Measurements from ENCODE around the gene SCRN3. TPM values are rescaled to one million over a fixed set of nuclear protein-coding genes. Genes with fewer than 3 reads are reported as not detected.

SCRN3 gene
- total RNA-seq, 1 donor from 2014 or later, result 31.0 TPM

- H4K20me1 ChIP-seq (ENCODE audit: low read depth), result no peaks in the 10 kb centered on the region
- H3K9ac ChIP-seq, result no peak overlapping the region
- H3K9me3 Mint-ChIP-seq, result no peaks in the 10 kb centered on the region
- no peaks in the 10 kb centered on the region for H3K79me2 ChIP-seq (ENCODE audit: low read depth)
- no peaks in the 10 kb centered on the region for H3K27me3 Mint-ChIP-seq (ENCODE audit: insufficient read depth, low read depth)
- DNase-seq (ENCODE audit: low spot score), result no peak
- no peak overlapping the region for H3K4me2 ChIP-seq
- TF ChIP-seq CTCF (IDR thresholded peaks at IDR 0.05) (no peak), EZH2 (IDR thresholded peaks at IDR 0.05) (no peak), EZH2phosphoT487 (IDR thresholded peaks at IDR 0.05) (no peak)
- no peak overlapping the region for H3K4me3 ChIP-seq
- H3K36me3 Mint-ChIP-seq, result no peaks in the 10 kb centered on the region
- no peak overlapping the region for H3K27ac Mint-ChIP-seq
- H3K36me3 ChIP-seq, result no peaks in the 10 kb centered on the region
- H3K27ac ChIP-seq, result no peak overlapping the region
- H2AFZ ChIP-seq (replicated peaks), result no peak overlapping the region
- no peaks in the 10 kb centered on the region for H3K27me3 ChIP-seq
- H3F3A ChIP-seq (ENCODE audit: low read depth), result no peaks in the 10 kb centered on the region
- H3K4me1 Mint-ChIP-seq, result no peaks in the 10 kb centered on the region
- no peak overlapping the region for H3K4me3 Mint-ChIP-seq
- no peaks in the 10 kb centered on the region for H3K9me3 ChIP-seq (ENCODE audit: low read depth)
- no peaks in the 10 kb centered on the region for H3K4me1 ChIP-seq
Observed at GRCh38 chr2:174439323-174439722, 43.8 kb downstream of the SCRN3 start.

DNA sequence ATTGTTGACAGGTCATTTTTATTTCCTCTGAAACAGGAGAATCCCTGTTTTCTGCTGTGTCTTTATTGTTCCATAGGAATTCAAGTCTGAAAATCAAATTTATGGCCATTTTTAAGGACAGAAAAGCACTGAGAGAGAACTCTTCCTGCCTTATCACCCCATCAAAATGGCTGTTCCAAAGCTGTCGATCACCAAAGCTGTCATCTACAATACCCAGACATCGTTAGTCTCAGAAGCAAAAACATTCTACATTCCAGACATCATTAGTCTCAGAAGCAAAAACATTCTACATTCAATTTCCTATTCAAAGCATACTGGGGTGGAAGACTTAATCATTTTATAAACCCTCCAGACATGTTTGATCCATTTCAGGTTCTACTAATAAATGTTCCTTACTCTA, 44.4 kb downstream of the SCRN3 start:
- no peak for DNase-seq (ENCODE audit: low spot score)
- Histone ChIP-seq H2AFZ (replicated peaks) (no peak overlapping the region), H3K4me2 (no peak overlapping the region), H4K20me1 (ENCODE audit: low read depth) (no peaks in the 10 kb centered on the region), H3K9me3 (ENCODE audit: low read depth) (no peaks in the 10 kb centered on the region), H3K27ac (no peak overlapping the region), H3K4me3 (no peak overlapping the region), H3K9ac (no peak overlapping the region), H3K36me3 (no peaks in the 10 kb centered on the region), H3K27me3 (no peaks in the 10 kb centered on the region), H3K79me2 (ENCODE audit: low read depth) (no peaks in the 10 kb centered on the region), H3K4me1 (peaks cover 6% of the 10 kb centered on the region), H3F3A (ENCODE audit: low read depth) (no peaks in the 10 kb centered on the region)
- Mint-ChIP-seq H3K9me3 (no peaks in the 10 kb centered on the region), H3K4me3 (no peak overlapping the region), H3K27me3 (ENCODE audit: insufficient read depth, low read depth) (no peaks in the 10 kb centered on the region), H3K4me1 (peaks cover 3% of the 10 kb centered on the region), H3K27ac (no peak overlapping the region), H3K36me3 (no peaks in the 10 kb centered on the region)
- TF ChIP-seq EZH2phosphoT487 (IDR thresholded peaks at IDR 0.05) (no peak), EZH2 (IDR thresholded peaks at IDR 0.05) (no peak)

DNA sequence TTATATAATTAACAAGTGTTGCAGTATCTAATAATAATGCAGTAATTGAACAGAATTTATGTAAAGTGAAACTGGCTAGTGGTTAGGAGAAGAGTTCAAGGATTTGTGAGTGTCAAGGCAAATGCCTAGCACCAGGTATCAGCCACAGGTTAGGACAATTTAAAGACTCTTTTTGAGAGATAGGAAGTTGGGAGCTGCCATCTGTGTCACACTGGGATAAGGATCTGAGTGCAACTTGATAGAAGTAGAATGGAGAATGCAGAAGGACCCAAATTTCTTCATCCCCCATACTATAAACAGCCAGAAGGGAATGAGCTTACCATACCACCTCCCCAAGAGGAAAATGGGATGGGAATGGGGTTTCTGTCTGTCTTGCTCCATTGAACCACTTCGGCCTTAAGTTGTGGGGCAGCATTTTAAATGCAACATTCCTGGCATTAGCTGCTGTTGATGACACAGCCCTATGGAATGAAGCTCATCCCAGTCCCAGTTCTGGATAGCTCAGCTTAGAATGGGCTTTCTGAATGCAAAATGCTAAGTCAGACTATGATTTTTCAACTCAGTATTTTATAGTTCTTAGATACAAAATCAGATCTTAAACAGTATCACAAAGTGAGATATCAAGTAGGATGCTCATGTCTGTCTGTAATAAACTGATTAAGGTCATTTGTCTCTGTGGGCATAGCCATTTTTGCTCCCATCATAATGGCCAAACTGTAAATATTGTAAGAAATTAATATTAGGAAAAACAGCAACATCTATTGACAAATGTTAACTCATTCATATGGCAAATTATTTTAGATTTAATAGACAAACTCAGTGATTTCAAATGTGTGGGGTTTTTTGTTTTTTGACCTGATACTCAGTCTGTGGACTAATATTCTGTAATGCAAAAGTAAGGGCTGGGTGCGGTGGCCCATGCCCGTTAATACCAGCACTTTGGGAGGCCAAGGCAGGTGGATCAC, 47.3 kb downstream of the SCRN3 start:
- Mint-ChIP-seq H3K27ac (no peak overlapping the region), H3K36me3 (no peaks in the 10 kb centered on the region)
- H3K9me3 ChIP-seq (ENCODE audit: low read depth), result no peaks in the 10 kb centered on the region

More for the DNA sequence above, 47.3 kb downstream of the SCRN3 start:
- no peak overlapping the region for H3K9ac ChIP-seq
- H3K4me2 ChIP-seq, result no peak overlapping the region
- no peak overlapping the region for H3K27ac ChIP-seq
- no peak overlapping the region for H3K4me3 ChIP-seq
- H3K36me3 ChIP-seq, result no peaks in the 10 kb centered on the region
- peaks cover 10% of the 10 kb centered on the region for H3K4me1 ChIP-seq
- peaks cover 6% of the 10 kb centered on the region for H3K4me1 Mint-ChIP-seq
- no peaks in the 10 kb centered on the region for H3K27me3 ChIP-seq
- TF ChIP-seq CTCF (IDR thresholded peaks at IDR 0.05) (no peak), EZH2phosphoT487 (IDR thresholded peaks at IDR 0.05) (no peak), EZH2 (IDR thresholded peaks at IDR 0.05) (no peak)
- H2AFZ ChIP-seq (replicated peaks), result no peak overlapping the region
- peak; percentile 2 for DNase-seq (ENCODE audit: low spot score)
- no peak overlapping the region for H3K4me3 Mint-ChIP-seq
- H3F3A ChIP-seq (ENCODE audit: low read depth), result no peaks in the 10 kb centered on the region
- H3K27me3 Mint-ChIP-seq (ENCODE audit: insufficient read depth, low read depth), result no peaks in the 10 kb centered on the region
- no peaks in the 10 kb centered on the region for H3K79me2 ChIP-seq (ENCODE audit: low read depth)
- no peaks in the 10 kb centered on the region for H4K20me1 ChIP-seq (ENCODE audit: low read depth)
- no peaks in the 10 kb centered on the region for H3K9me3 Mint-ChIP-seq

Measured in neural progenitor cell (in vitro differentiated cells).